HG03039 (cell line): Measurements from ENCODE around the gene DYRK1A.
A peak's percentile ranks its signal among the peaks of the same experiment; 100 is the strongest.

Source experiments
- ATAC-seq: cut with Tn5 transposase; IDR thresholded peaks from one replicate; pipeline ENCODE4 v1.9.1; 2021; ENCODE audit warnings: mild to moderate bottlenecking, moderate library complexity; ENCODE audit not compliant: unreplicated experiment

Gene DYRK1A

DNA sequence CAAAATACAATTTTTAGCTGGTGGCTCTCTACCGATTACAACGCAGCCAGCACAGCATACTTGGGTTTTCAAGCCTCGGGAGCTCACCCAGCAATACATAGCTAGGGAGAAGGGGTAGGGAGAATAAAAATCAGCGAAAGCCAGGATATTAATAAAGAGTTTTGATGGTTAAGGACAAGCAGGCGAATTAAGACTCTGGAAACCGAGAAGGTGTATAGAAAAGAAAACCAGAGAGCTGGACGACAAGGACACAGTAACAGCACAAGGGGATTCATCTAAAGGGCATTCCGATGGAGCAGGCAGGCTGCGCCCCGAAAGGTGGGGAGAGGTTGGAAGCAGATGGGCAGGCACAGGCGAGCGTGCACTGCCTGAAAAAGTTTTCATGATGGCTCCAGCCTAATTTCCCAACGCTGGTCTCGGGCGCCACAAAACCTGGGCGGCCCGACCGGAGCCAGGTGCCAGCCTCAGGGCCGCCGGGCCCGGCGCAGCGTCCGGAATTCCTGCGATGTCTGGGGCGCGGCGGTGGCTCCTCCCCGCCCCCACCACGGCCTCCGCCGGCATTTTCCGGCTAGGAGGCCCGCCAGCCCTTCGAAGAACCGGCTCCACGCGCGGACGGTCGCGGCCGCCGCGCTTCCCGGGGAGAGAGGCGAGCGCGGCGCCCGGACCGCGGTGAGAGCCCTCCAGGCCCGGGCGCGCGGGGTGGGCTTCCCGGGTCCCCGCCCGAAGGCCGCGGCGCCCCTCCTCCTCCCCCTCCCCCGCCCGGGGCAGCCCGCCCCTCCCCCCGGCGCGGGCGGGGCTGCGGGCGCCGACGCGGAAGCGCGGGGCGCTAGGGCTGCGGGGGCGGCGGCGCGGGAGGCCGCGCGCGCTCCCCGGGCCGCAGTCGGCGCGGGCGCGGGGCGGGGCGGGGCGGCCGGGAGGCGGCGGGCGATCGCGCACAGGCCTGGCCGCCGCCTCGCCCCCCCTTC is 774 bp upstream of the DYRK1A start:
- peak; percentile 36 for ATAC-seq

DNA sequence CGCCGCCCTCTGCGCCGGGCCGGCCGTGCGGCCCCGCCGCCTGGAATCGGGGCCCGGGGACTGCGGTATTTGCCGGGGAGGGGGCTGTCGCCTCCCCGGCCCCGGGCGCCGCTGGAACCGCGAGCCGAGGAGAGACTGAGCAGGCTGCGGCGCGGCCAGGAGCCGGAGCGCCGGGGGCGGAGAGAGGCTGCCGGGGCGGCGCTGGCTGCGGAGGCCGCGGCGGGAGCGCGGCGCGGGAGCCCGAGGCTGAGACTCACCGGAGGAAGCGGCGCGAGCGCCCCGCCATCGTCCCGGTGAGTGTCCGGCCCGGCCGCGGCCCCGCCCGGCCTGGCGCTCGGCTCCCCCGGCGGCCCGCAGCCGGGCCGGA is 746 bp downstream of the DYRK1A start:
- ATAC-seq = no peak

DNA sequence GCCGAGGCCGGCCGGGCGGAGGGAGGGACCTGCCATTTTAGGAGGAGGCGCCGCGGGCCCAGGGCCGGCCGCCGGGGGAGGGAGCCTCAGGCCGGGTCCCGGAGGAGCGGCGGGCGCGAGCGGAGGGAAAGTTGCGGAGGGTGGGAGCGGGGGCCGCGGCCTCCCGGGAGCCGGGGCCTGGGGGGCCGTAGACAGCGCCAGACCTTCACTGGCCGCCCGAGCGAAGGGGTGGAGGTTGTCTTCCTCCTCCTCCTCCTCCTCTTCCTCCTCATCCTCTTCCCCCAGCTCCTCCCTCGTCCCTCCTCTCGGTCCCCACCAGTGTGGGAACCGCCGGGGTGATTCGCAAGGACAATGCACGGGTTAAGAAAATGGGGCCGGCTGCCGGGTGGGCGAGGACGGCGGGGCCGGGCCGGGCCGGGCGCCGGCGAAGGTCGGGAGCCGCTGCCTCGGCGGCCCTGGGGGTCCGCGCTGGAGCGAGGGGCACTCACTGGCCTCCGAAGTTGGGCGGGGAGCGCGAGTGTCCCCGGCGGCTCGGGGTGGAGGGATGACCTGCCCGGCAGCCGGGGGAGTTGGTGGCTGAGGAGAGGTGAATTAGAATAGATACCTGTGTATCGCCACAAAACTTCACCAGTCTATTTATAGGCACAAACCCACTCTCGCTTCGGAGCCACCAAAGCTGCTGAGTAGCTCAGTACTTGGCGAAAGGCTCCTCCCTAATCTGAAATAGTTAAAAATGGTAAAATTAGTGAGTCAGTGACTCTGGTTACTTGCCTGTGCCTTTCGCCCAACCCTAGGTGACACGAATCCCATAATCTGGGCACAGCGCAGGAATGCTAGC is 1.3 kb downstream of the DYRK1A start:
- ATAC-seq = no peak

DNA sequence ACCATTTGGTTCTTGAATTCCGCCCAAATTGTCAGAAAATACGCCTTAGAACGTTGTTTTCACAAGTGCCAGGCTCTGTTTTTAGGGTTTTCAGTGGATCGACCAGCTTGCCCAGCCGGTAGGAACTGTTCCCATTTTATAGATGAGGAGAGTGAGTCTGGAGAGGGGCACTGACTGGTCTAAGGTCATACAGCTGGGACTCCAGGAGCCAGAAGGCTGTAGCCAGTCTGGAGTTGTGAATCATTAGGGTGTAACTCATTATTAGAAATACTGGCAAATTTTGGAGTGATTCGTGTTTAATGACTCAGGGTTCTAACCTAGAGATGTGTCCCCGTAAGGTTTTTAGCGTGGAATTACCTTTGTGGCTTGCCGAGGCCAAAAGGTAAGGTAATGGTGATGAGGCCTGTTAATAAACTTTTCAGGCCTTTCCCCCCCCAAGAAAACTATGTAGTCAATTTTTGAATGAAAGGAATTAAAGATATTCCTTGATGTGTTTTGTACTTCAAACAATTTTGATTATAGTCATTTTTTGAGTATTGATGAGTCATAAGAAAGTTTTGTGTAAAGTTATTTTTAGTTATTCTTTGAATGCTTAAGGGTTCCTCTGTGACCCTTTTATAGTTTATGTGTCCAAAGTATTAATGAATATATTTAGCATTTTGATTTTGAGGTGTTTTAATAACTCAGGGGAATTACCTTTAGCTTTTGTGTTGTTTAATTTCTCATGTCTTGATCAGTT is 2.1 kb downstream of the DYRK1A start:
- ATAC-seq = no peak

DNA sequence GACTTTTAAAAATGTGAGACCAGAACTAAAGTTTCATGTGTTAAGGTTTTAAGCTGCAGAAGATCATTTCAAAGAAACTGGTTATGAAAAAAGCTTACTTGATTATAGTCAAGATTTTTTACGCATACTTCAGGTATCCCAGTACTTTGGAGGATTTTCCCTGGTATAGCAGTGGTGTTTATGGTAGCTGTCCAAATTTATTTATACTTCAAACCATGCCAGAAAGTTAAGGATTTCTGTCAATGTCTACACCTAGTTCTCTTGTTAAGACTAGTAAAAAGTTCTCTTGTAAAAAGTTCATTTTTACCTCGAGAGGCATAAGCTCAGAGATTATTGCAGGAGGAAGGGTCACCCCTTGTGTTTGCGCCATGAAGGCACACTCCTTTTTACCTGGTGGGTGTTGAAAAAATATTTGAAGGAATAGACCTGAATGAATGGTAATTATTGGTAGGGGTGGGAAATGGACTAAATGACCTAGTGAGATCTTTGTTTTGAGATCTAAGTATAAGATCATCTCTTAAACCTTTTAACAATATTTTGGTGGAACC is 2.8 kb downstream of the DYRK1A start:
- ATAC-seq = no peak

DNA sequence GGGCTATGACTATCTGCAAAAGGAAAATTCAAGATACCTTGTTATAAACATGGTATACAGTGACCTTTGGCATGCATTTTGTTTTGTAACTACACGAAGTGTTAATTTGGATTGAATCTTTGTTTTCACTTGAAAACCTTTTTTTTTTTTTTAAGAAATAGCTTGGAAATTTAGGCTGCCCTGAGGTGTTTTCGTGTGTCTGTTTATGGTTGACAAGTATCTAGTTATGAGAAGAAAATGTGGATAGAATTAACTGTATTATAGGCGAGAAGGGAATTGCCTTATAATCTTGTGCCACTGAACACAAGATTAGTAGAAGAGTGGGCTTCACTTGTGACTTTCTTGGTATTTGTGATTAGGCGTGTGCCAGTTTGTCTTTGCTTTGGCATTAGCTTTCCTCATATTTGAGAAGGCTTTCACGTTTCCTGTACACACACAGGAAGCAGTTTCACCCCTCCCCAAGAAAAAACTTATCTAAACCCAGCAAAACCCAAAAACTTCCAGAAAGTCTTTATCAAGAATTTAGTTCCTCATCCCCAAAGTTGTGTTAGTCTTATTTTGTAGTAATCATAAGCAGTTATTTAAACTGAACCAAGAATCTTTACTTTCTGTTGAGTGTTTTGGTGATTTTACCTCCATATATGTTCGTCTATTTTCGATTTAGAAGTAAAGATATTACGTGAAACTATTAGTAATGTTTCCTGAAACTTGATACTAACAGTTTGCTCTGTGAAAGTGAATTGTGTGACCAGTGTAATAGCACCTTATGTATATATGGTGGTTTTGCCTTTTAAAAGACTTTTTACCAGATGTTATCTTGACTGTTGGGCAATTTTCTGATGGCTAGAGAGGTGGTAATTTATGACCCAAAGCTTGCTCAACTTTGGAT is 3.8 kb downstream of the DYRK1A start:
- ATAC-seq = no peak

DNA sequence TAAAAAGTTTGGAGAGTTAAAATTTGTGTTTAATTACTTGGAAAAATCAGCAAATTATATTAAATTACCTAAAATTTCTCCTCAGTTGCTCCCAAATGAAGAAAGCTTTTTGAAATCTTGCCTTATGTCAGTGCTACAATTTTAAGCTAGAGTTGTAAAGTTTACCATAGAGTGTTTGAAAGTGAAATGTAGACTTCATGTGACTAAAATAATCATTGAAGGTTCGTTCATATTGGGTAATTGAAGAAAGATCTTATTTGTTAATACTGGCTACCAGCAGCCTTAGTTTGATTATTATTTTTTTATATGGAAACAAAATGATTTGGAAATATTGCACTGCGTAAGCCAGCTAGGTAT is 4.4 kb downstream of the DYRK1A start:
- no peak for ATAC-seq

DNA sequence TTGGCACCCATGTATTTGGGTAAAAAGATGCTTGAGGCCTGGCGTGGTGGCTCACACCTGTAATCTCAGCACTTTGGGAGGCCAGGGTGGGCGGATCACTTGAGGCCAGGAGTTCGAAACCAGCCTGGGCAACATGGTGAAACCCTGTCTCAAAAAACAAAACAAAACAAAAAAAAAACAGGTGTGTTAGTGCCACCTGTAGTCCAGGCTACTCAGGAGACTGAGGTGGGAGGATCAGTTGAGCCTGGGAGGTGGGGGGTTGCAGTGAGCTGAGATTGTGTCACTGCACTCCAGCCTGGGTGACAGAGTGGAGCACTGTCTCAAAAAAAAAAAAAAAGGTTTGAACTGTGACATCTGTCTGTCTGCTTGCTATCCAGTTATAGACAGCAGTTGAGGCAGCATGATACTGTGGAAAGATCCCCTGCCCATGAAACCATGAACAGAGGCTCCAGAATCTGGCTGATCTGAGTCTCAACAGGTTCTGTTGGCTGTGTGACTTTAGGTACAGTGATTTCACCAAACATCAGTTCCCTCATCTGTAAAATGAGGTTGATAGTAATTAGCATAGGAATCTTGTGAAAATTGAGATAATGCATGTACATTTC is 5.7 kb downstream of the DYRK1A start:
- ATAC-seq = no peak

DNA sequence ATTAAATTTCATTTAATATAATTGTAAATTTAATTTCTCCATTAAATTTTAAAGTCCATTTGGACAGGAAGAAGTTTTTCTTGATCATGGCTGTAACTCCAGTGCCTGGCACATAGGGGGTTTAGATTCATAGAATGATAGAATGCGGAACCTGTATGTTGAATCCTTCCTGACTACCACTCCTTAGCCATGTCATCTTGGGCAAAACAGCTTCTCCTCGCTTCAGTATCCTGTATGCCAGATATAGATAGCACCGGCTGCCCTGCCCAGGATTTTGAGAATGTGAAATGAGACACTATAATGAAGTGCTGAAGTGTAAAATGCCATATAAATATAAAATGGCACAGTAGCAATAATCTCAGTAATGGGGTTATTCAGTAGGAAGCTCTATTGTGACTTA is 6.4 kb downstream of the DYRK1A start:
- ATAC-seq = no peak

DNA sequence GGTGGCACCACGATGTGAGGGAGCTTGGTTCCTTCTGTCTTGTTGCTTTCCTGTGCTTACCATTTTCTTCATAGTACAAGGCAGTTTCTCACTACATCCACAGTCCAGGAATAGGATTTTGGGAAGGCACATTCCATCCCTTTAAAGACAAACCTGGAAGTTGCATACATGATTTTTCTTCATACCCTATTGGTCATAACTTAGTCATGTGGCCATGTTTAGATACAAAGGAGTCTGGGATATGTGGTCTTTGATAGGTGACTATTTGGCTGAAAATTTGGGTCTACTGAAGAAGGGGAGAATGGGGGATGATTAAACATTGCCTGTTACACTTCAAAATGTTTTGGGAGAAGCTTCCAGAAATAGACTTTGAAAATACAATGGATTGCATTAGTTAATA is 7.0 kb downstream of the DYRK1A start:
- ATAC-seq = no peak

DNA sequence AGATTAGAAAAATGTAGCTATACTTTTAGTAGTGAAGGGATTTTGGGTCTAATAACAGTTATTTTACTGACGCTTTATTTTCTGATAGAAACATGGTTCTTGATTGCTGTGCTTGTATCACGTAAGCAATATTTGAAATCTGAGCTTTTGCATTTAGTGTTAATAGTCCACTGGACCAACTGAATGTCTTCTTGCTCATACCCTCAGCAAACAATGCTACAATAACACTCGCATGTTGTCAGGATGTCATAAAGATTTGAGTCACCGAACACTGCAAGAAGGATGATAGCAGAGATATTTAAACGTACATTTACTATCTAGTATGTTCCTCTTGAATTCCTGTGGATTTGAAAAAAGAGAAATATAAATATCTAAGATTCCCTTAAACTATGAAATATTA is 7.5 kb downstream of the DYRK1A start:
- no peak for ATAC-seq

DNA sequence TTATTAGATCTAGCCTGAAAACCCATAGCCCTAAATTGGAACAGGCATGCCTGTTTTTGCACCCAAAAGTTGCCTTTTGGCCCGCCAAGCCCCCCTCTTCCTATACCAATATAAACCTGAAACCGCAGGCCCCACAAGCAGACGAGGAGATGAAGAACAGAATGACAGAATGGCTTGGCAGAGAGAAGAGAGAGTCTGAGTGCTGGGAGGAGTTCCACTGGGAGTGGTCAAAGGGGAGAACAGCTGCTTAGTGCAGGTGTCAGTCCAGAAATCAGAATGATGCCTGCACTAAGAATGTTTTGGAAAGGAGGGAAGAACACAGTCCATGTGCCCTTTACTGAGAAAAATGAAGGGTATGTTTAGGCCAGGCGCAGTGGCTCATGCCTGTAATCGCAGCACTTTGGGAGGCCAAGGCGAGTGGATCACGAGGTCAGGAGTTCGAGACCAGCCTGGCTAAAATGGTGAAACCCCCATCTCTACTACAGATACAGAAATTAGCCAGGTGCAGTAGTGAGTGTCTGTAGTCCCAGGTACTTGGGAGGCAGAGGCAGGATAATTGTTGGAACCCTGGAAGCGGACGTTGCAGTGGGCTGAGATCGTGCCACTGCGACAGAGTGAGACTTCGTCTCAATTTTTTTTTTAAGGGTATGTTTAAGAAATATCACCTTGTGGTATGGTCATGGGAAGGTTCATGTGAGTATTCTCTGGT is 9.4 kb downstream of the DYRK1A start:
- ATAC-seq = no peak

DNA sequence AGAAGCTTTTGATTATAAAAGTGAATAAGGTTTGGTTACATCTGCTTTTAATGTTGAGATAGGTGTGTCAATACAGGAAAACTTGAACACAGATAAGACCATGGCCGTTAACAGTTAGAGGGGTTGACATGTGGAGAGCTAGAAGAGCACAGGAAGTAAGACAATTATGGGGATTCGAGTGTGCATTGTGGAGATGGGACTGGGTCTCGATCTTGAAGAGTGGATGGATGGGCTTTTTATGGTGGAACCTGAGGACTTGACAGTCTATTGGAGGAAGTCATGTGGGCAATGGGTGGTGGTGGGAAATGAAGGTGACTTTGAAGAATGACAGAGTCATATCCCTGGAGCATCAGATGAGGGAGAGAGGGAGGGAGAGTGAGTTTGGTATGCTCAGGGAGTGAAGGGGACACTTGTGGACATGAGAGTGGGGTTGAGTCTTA is 12.1 kb downstream of the DYRK1A start:
- no peak for ATAC-seq

DNA sequence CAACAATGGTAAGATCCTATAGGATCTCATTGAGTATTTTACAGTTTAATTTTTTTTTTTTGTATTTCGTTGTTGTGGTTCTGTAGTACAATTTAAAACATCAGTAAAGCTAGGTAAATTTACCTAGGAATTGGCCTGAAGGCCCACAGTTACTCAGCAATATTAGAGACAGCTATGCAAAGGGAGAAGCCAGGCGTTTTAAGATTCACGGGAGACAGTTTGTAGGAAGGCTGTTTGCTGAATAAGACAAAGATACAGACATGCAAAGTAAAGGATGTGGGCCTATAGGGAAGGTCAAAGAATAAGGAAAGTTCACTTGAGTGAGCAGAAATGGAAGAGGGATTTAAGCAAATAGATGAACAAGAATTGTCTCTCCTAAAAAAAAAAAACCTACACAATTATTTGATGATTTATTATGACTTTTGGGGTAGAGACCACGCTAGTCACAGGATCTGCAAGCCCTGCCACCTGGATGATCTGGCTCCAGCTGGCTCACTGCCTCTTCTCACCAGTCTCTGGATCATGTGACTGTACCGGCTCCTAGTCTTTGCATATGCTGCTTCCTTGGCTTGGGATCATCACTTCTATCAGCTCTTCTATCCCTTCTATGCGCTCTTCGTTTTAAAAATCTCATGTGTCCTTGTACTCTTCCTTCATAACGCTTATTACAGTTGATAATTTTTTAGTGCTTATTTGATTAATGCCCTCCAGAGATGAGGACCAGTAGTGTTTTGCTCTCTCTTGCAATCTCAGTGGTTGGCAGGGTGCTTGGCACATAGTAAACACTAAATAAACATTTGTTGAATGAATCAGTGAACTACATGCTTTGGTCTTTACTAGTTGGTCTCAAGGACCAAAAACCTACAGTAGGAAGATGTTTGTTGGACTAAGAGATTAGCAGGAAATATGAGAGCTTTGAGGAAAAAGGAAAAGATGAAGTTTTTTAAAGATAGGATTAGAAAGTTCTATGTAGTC is 14.1 kb downstream of the DYRK1A start:
- no peak for ATAC-seq

DNA sequence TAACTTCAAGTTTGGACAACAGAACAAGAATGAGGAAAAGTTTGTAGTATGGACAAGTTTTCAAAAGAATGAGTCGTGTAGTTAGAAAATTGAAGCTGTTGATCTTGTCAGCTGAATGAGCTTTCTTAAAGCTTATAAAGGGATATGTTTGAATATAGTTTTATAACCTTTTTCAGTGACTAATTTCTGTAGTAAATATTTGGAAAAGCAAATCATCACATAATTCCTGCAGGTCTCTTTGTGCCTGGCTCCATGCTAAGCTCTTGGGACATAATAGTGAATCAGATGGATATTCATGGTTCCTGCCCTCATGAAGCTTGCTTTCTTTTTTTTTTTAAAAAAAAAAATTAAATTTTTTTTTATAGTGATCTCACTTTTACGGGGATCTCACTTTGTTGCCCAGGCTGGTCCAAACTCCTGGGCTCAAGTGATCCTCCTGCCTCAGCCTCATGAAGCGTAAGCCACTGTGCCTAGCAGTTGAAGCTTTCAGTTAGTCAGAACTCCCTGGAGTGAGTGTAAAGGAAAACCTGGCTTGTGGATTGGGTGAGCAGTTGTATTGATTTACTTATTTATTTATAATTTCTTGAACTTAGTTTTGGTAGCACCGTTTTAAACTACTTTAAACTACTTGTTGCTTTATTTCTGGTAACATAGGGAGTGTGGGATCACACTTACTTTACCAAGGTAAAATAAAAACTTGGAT is 15.5 kb downstream of the DYRK1A start:
- no peak for ATAC-seq

DNA sequence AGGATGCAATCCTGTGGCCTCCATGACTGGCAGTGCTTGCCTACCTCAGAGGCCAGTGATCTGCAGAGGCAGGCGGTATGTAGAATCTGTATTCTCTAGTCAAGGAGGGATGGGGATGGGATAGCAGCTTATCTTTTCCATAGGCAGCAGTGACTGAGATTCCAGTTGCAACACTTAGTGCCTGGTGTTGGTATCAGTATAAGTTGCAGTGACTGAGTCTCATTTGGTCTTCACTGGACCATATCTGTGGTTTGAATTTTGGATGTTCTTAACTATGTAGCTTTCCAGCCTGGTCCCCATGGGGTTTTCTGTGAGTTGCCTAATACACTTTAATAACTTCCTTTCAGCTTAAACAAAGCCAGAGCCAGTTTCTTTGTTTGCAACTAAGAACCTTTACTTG is 16.5 kb downstream of the DYRK1A start:
- no peak for ATAC-seq

DNA sequence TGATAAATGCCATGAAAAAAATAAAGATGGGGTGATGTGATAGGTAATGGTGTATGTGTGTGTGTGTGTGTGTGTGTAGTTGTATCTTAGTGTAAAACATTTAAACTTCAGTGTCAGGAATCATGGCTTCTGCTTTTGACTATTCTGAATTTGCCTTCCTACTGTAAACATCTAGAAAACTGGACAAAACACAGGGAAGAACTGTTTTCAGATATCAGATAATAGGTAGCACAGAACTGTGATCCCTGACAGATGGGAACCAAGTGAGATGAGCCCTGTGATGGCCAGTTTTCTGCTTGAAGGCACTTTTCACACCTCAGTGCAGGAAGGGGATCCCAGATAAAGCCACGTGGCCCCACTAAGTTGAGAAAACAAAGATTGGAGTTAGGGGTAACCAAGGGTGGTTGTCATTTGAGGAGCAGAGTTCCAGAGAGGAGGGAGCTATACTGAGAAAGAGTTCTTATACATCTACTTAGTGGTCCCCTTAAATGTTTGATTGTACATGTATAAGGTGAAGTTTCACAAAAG is 17.3 kb downstream of the DYRK1A start:
- ATAC-seq = no peak
